Coronary artery (tissue), 2 donors: ENCODE results near the gene CLDN9.
"Not testable (repeated sequence)": the region's sequence is repeated elsewhere in the genome, so short reads cannot be mapped to it uniquely, and the experiment has no call there.

ENCODE experiments used
- DNase-seq: peaks from one replicate; pipeline ENCODE4 v3.0.0-alpha.2; 2017; ENCODE audit warnings: low spot score
- H3K27ac ChIP-seq, 2 donors: fragments of 200-600 bp; sonication (generic); one replicate each; pipeline ENCODE4 v1.5.1; 2016 to 2019
- H3K4me3 ChIP-seq: fragments of 200-600 bp; sonication (generic); 2 replicates; pipeline ENCODE4 v1.5.1; 2016; ENCODE audit warnings: mild to moderate bottlenecking, moderate library complexity
- TF ChIP-seq, protein P1 (sequence below): fragments of 200-600 bp; sonication (generic); IDR thresholded peaks from one replicate; pipeline ENCODE4 v1.5.1; 2019; ENCODE audit warnings: antibody characterized with exemption

CLDN9 gene

DNA sequence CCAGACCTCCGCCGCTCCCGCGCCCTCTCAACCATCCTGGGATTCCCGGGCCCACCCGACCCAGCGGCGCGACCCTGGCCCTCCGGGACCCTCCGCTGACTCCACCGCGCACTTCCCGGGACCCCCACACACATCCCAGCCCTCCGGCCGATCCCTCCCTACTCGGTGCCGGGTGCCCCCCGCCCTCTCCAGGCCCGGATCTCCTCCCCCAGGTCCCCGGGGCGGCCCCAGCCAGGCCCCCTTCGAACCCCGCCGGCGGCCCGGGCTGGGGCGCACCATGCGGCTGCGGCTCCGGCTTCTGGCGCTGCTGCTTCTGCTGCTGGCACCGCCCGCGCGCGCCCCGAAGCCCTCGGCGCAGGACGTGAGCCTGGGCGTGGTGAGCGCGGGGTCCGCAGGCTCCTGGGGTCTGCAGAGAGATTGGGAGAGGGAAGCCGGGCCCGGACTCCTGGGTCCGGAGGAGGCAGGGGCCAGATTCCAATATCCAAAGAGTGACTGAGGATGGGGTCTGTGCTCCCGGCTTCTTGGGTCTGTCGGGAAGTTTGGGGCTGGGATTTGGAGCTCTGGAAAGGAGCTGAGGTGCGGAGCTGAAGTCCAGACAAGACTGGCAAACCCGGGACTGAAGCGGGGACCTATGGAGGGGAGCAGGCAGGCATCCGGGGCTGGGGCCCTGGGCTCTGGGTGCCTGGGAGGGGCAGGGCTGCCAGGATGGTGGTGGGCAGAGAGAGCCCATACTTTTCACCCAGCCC, 34.1 kb downstream of the CLDN9 start:
- H3K27ac ChIP-seq = no peak overlapping the region
- peak overlapping the region; percentile 69 for H3K4me3 ChIP-seq
- no peak for DNase-seq
- TF ChIP-seq, protein P1, sequence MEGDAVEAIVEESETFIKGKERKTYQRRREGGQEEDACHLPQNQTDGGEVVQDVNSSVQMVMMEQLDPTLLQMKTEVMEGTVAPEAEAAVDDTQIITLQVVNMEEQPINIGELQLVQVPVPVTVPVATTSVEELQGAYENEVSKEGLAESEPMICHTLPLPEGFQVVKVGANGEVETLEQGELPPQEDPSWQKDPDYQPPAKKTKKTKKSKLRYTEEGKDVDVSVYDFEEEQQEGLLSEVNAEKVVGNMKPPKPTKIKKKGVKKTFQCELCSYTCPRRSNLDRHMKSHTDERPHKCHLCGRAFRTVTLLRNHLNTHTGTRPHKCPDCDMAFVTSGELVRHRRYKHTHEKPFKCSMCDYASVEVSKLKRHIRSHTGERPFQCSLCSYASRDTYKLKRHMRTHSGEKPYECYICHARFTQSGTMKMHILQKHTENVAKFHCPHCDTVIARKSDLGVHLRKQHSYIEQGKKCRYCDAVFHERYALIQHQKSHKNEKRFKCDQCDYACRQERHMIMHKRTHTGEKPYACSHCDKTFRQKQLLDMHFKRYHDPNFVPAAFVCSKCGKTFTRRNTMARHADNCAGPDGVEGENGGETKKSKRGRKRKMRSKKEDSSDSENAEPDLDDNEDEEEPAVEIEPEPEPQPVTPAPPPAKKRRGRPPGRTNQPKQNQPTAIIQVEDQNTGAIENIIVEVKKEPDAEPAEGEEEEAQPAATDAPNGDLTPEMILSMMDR = no peak

DNA sequence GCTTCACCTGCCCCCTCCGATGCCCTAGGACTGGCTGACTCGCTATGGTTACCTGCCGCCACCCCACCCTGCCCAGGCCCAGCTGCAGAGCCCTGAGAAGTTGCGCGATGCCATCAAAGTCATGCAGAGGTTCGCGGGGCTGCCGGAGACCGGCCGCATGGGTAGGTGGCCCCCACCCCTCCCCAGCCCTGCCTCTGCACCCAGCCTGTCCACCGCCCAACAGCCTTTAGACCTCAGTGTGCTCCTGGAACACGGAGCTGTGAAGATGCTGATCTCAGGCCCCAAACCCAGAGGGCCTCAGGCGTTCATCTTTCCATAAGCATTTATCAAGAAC, 34.6 kb downstream of the CLDN9 start:
- Histone ChIP-seq H3K4me3 (no peak overlapping the region), H3K27ac (no peak overlapping the region)
- DNase-seq = no peak
- TF ChIP-seq, protein P1 = no peak

DNA sequence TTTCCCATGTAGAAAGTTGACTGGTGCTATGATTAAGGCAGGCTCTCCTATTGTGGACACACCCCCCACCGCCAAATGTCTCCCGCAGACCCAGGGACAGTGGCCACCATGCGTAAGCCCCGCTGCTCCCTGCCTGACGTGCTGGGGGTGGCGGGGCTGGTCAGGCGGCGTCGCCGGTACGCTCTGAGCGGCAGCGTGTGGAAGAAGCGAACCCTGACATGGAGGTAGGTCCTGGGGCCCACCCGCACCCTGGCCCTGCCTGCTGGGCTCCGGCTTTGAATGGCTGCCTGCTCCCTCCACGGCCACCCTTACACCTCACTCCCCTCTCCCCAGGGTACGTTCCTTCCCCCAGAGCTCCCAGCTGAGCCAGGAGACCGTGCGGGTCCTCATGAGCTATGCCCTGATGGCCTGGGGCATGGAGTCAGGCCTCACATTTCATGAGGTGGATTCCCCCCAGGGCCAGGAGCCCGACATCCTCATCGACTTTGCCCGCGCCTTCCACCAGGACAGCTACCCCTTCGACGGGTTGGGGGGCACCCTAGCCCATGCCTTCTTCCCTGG, 37.3 kb downstream of the CLDN9 start:
- DNase-seq = no peak
- TF ChIP-seq, protein P1 = no peak
- H3K27ac ChIP-seq = no peak overlapping the region
- no peak overlapping the region for H3K4me3 ChIP-seq

DNA sequence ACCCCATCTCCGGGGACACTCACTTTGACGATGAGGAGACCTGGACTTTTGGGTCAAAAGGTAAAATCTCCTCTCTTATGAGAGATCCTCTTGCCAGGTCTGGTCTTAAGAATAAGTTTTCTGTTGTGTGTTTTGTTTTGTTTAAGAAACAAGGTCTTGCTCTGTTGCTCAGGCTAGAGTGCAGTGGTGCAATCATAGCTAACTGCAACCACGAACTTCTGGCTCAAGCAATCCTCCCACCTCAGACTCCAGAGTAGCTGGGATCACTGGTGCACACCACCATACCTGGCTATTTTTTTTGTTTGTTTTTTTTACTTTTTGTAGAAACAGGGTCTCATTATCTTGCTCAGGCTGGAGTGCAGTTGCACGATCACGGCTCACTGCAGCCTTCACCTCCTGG, 37.8 kb downstream of the CLDN9 start:
- TF ChIP-seq, protein P1 = no peak
- H3K27ac ChIP-seq = no peak overlapping the region
- H3K4me3 ChIP-seq = no peak overlapping the region
- no peak for DNase-seq

DNA sequence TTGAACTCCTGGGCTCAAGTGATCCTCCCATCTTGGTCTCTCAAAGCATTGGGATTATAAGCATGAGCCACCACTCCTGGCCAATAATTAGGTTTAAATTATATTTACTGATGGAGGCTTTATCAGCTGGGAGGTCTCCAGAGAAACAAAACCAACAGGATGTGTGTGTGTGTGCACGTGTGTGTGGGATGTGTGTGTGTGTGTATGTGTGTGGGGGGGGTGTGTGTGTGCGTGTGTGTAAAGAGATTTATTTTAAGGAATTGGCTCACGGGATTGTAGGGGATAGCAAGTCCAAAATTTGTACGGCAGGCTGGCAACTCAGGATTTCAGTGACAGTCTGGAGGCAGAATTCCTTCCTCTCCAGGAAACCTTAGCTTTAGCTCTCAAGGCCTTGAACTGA, 38.3 kb downstream of the CLDN9 start:
- no peak overlapping the region for H3K4me3 ChIP-seq
- no peak overlapping the region for H3K27ac ChIP-seq
- DNase-seq = no peak
- TF ChIP-seq, protein P1 = no peak

DNA sequence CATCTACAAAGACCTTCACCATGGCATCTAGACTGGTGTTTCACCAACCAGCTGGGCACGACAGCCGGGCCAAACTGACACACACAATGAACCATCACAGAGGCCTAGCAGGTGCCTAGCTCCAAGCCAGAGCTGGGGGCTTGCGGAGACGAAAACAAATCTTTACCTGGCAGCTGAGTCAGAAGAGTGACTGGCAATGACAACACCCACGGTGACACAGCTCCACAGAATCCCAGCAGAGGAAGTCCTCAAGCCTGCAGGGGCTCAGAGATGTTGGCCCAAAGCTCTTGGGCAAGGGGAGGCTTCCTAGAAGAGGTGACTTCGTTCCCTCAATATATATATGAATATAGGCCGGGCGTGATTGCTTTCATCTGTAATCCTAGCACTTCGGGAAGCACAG, 38.8 kb downstream of the CLDN9 start:
- TF ChIP-seq, protein P1 = no peak
- H3K4me3 ChIP-seq = no peak overlapping the region
- no peak overlapping the region for H3K27ac ChIP-seq
- DNase-seq = no peak

DNA sequence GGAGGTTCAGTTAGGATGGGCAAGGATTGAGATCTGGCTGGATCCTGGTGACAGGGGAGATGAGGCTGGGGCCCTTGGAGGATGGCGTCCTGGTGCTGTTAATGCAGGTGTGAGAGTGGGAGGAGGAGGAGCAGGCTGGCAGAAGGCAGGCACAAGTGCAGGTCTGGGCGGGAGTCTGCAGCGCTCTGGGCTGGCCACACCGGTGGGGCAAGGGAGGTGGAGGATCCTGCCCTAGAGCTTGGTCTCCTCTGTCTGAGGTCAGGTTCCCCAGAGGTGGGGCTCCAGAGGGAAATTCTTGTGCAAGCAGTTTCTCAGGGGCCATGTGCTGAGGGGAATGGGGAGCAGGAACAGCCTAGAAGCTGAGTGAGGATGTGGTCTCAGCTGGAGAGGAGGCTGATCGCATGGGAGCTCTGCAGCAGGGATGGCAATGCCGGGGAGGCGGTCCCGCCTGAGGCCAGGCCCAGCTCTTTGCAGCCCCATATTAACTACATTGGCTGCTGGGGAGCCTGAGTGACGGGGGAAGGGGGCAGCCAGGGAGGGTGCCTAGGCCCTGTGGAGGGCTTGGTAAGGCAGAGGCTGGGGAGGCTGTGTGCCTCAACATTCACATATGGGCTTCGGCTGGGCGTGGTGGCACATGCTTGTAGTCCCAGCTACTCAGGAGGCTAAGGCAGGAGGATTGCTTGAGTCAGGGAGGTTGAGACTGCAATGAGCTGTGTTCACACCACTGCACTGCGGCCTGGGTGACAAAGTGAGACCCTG, 40.0 kb downstream of the CLDN9 start:
- not testable (repeated sequence) for H3K27ac ChIP-seq, DNase-seq, H3K4me3 ChIP-seq

DNA sequence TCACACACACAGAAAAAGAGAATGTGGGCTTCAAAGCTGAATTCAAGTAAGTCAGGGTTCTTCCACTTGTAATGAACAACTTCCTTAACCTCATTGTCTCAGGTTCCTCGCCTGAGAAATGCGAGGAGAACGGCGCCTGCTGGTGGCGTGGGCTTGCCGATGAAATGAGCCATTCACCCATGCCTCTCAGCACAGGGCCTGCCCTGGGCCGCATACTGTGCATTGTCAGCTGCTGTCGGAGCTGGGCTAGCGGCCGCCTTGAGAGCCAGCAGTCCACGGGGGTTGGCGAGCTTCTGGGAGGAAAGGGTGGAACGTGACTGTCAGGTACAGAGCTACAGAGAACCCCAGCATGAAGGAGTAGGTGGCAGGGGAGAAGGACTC, 40.6 kb downstream of the CLDN9 start:
- H3K4me3 ChIP-seq, H3K27ac ChIP-seq, DNase-seq: not testable (repeated sequence)
